ENCODE data around the gene PCDHB7.
"Not testable (repeated sequence)": the region's sequence is repeated elsewhere in the genome, so short reads cannot be mapped to it uniquely, and the experiment has no call there.

The PCDHB7 gene

DNA sequence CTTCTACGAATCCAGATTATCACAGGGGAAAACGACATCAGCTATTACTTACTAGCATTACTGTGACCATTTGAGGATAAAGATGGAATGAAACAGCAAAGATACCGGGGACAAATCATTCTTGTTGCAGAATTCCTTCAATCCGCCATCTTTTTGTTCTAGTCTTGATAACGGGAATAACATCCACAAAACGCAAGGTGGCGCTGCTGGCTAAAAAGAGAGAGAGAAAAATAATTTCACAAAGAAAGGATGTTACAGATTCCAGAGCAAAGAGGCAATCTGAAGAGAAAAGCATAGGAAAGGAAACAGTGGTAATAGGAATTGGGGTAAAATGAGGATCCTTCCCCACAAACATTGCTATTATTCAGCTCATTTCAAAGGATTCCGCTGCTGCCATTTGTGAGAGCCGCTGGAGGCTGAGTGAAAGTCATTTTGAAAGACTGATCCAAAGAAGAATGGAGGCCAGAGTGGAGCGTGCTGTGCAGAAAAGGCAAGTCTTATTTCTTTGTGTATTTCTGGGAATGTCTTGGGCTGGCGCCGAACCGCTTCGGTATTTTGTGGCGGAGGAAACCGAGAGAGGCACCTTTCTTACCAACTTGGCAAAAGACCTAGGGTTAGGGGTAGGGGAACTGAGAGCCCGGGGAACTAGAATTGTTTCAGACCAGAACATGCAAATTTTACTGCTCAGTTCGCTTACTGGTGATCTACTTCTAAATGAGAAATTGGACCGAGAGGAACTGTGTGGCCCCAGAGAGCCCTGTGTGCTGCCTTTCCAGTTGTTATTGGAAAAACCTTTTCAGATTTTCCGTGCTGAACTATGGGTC is at the start of gene PCDHB7:
Gene PCDHB7, plus strand, starts transcription at position 264 of the 824 bp plus-strand sequence. Its CDS starts 192 bp downstream, at position 456.
- TF ChIP-seq EZH2phosphoT487 (conservative IDR thresholded peaks at IDR 0.05; ENCODE audit: low read length) = no peak
- TF ChIP-seq, protein P1, sequence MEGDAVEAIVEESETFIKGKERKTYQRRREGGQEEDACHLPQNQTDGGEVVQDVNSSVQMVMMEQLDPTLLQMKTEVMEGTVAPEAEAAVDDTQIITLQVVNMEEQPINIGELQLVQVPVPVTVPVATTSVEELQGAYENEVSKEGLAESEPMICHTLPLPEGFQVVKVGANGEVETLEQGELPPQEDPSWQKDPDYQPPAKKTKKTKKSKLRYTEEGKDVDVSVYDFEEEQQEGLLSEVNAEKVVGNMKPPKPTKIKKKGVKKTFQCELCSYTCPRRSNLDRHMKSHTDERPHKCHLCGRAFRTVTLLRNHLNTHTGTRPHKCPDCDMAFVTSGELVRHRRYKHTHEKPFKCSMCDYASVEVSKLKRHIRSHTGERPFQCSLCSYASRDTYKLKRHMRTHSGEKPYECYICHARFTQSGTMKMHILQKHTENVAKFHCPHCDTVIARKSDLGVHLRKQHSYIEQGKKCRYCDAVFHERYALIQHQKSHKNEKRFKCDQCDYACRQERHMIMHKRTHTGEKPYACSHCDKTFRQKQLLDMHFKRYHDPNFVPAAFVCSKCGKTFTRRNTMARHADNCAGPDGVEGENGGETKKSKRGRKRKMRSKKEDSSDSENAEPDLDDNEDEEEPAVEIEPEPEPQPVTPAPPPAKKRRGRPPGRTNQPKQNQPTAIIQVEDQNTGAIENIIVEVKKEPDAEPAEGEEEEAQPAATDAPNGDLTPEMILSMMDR (IDR thresholded peaks at IDR 0.05; ENCODE audit: insufficient read depth, low read length, poor library complexity, severe bottlenecking) = peak; percentile 75
- H2AFZ ChIP-seq (ENCODE audit: low read depth, low read length, severe bottlenecking) = no peak within 1 kb of the TSS
- peaks cover 3% of the 10 kb centered on the region; the same call in 1 of the 2 replicates for H3K27me3 ChIP-seq (ENCODE audit: low read length)
- no peaks in the 10 kb centered on the region for H3K36me3 ChIP-seq (ENCODE audit: low read length)
- H3F3A ChIP-seq (ENCODE audit: insufficient read depth) = no peaks in the 10 kb centered on the region
- H3K4me2 ChIP-seq (ENCODE audit: low read depth, low read length, poor library complexity, severe bottlenecking) = peak within 1 kb of the TSS; percentile 22
- no peaks in the 10 kb centered on the region for H3K79me2 ChIP-seq (ENCODE audit: insufficient read depth, low read length)
- H3K9me3 ChIP-seq (ENCODE audit: insufficient read depth, low read length) = no peaks in the 10 kb centered on the region
- H3K4me3 ChIP-seq (ENCODE audit: insufficient read depth, low read length, poor library complexity, severe bottlenecking) = no peak within 1 kb of the TSS
- no peak within 1 kb of the TSS for H3K27ac ChIP-seq (ENCODE audit: low read depth, low read length)
- no peak within 1 kb of the TSS for H3K9ac ChIP-seq (ENCODE audit: low read length)
- no peaks in the 10 kb centered on the region; the same call in 1 of the 2 replicates for H4K20me1 ChIP-seq (ENCODE audit: low read depth, low read length)
- no peaks in the 10 kb centered on the region for H3K9me2 ChIP-seq (replicated peaks; ENCODE audit: insufficient read depth, low read length)

DNA sequence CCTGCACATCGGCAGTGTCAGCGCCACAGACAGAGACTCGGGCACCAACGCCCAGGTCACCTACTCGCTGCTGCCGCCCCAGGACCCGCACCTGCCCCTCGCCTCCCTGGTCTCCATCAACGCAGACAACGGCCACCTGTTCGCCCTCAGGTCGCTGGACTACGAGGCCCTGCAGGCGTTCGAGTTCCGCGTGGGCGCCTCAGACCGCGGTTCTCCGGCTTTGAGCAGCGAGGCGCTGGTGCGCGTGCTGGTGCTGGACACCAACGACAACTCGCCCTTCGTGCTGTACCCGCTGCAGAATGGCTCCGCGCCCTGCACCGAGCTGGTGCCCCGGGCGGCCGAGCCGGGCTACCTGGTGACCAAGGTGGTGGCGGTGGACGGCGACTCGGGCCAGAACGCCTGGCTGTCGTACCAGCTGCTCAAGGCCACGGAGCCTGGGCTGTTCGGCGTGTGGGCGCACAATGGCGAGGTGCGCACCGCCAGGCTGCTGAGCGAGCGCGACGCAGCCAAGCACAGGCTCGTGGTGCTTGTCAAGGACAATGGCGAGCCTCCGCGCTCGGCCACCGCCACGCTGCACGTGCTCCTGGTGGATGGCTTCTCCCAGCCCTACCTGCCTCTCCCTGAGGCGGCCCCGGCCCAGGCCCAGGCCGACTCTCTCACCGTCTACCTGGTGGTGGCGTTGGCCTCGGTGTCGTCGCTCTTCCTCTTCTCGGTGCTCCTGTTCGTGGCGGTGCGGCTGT is 48.9 kb upstream of the PCDHB7 start:
- not testable (repeated sequence) for H3K27ac ChIP-seq (ENCODE audit: low read depth, low read length); H3K9me2 ChIP-seq (replicated peaks; ENCODE audit: insufficient read depth, low read length); H2AFZ ChIP-seq (ENCODE audit: low read depth, low read length, severe bottlenecking); H3K9me3 ChIP-seq (ENCODE audit: insufficient read depth, low read length); H3K79me2 ChIP-seq (ENCODE audit: insufficient read depth, low read length); H3F3A ChIP-seq (ENCODE audit: insufficient read depth); H3K27me3 ChIP-seq (ENCODE audit: low read length); H3K36me3 ChIP-seq (ENCODE audit: low read length); H4K20me1 ChIP-seq (ENCODE audit: low read depth, low read length); H3K4me2 ChIP-seq (ENCODE audit: low read depth, low read length, poor library complexity, severe bottlenecking); H3K4me3 ChIP-seq (ENCODE audit: insufficient read depth, low read length, poor library complexity, severe bottlenecking); H3K9ac ChIP-seq (ENCODE audit: low read length)

DNA sequence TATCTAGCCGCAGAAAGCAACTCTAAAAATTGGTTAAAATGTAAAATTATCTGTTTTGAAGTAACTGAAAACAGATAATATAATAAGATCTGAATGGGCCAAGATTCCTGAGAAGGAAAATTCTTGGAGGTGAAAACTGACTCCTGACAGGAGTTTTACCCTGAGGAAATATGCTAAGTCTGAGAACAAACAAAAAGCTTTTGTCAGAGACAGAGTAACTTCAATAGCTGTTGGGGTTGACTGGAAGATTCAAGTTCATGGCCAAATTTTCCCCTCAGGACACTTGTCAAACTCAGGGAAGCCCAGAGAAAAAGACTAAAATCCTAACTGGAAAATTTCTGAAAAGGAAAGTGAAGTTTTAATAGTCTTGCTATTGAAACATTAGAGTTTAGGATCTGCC is 45.1 kb upstream of the PCDHB7 start:
- Histone ChIP-seq H2AFZ (ENCODE audit: low read depth, low read length, severe bottlenecking) (no peak overlapping the region), H3K9me2 (replicated peaks; ENCODE audit: insufficient read depth, low read length) (no peaks in the 10 kb centered on the region), H3F3A (ENCODE audit: insufficient read depth) (no peaks in the 10 kb centered on the region), H3K4me3 (ENCODE audit: insufficient read depth, low read length, poor library complexity, severe bottlenecking) (no peak overlapping the region), H3K9me3 (ENCODE audit: insufficient read depth, low read length) (no peaks in the 10 kb centered on the region), H3K4me2 (ENCODE audit: low read depth, low read length, poor library complexity, severe bottlenecking) (no peak overlapping the region), H4K20me1 (ENCODE audit: low read depth, low read length) (0 out of 2 replicates have a peak, but pooled peaks cover 4% of the 10 kb centered on the region), H3K27me3 (ENCODE audit: low read length) (no peaks in the 10 kb centered on the region), H3K79me2 (ENCODE audit: insufficient read depth, low read length) (no peaks in the 10 kb centered on the region), H3K27ac (ENCODE audit: low read depth, low read length) (no peak overlapping the region), H3K36me3 (ENCODE audit: low read length) (no peaks in the 10 kb centered on the region), H3K9ac (ENCODE audit: low read length) (no peak overlapping the region)
- TF ChIP-seq EZH2phosphoT487 (conservative IDR thresholded peaks at IDR 0.05; ENCODE audit: low read length) = no peak
- TF ChIP-seq, protein P1 (IDR thresholded peaks at IDR 0.05; ENCODE audit: insufficient read depth, low read length, poor library complexity, severe bottlenecking) = no peak
